Lung microvascular endothelial cell (primary cell): Measurements from ENCODE around the gene HMGXB4. TPM values are rescaled to one million over a fixed set of nuclear protein-coding genes. Genes with fewer than 3 reads are reported as not detected.
A peak's percentile ranks its signal among the peaks of the same experiment; 100 is the strongest.

Experiments
- DNase-seq, 2 donors: peaks; one replicate each; pipeline versions ENCODE4 v3.0.0 to v3.0.0-alpha.2; 2010; ENCODE audit warnings: low read depth in 2 of 2
- total RNA-seq: library from RNA; depleted of rRNA; stranded (reverse); fragments of >200 nt; gene quantifications from 2 replicates; pipeline ENCODE4 v1.2.1, GENCODE V29; 2014

Gene HMGXB4
- total RNA-seq, 1 donor from 2014 or later: 8.1 TPM

GRCh38 chr22:35310556-35311550, 53.6 kb downstream of the HMGXB4 start:
- DNase-seq: no peak

- no peak for DNase-seq
Observed at GRCh38 chr22:35311551-35311999, 54.3 kb downstream of the HMGXB4 start.

GRCh38 chr22:35312198-35313059, 55.1 kb downstream of the HMGXB4 start:
- peak; percentile 66 to 76 for DNase-seq

GRCh38 chr22:35313311-35314121, 56.2 kb downstream of the HMGXB4 start:
- DNase-seq: peak; percentile 93 to 96

GRCh38 chr22:35314161-35314942, 57.1 kb downstream of the HMGXB4 start:
- DNase-seq: peak in 1 of 2 donors; percentile 46

GRCh38 chr22:35315141-35315854, 58.0 kb downstream of the HMGXB4 start:
- DNase-seq: no peak

GRCh38 chr22:35315855-35316745, 58.8 kb downstream of the HMGXB4 start:
- DNase-seq: no peak

GRCh38 chr22:35316751-35317150, 59.5 kb downstream of the HMGXB4 start:
- DNase-seq: no peak

GRCh38 chr22:35317680-35318290, 60.5 kb downstream of the HMGXB4 start:
- DNase-seq: no peak

GRCh38 chr22:35318346-35319215, 61.3 kb downstream of the HMGXB4 start:
- DNase-seq: no peak

GRCh38 chr22:35319244-35319985, 62.1 kb downstream of the HMGXB4 start:
- DNase-seq: no peak

- no peak for DNase-seq
Observed at GRCh38 chr22:35322126-35322525, 64.8 kb downstream of the HMGXB4 start.

GRCh38 chr22:35322893-35323292, 65.6 kb downstream of the HMGXB4 start:
- DNase-seq: no peak

- no peak for DNase-seq
Observed at GRCh38 chr22:35323305-35323704, 66.0 kb downstream of the HMGXB4 start.

- no peak for DNase-seq
Observed at GRCh38 chr22:35324067-35324466, 66.8 kb downstream of the HMGXB4 start.

- no peak for DNase-seq
Observed at GRCh38 chr22:35324762-35325161, 67.5 kb downstream of the HMGXB4 start.

- no peak for DNase-seq
Observed at GRCh38 chr22:35325209-35325608, 67.9 kb downstream of the HMGXB4 start.
